Ovary (tissue), 9 donors: Measurements from ENCODE around the gene MYO1E. TPM values are rescaled to one million over a fixed set of nuclear protein-coding genes. Genes with fewer than 3 reads are reported as not detected.

ENCODE experiments used
- DNase-seq, 5 donors: peaks; one replicate each; pipeline ENCODE4 v3.0.0-alpha.2; 2019 to 2020
- H3K27ac ChIP-seq, 2 donors: fragments of 200-600 bp; one replicate each; pipeline versions ENCODE4 v1.5.1 to v1.8.0; 2019 to 2022
- H3K27me3 ChIP-seq: fragments of 200-600 bp; one replicate; pipeline ENCODE4 v1.8.0; 2022
- H3K36me3 ChIP-seq: fragments of 200-600 bp; sonication (generic); one replicate; pipeline ENCODE4 v1.5.1; 2019
- H3K4me1 ChIP-seq: one replicate; pipeline ENCODE4 v1.8.1; 2013; ENCODE audit warnings: mild to moderate bottlenecking, moderate library complexity; ENCODE audit not compliant: insufficient read depth
- H3K4me3 ChIP-seq: fragments of 200-600 bp; sonication (generic); one replicate; pipeline ENCODE4 v1.5.1; 2017
- H3K9me3 ChIP-seq, 2 donors: fragments of 200-600 bp in 1 of 2; sonication (generic) in 1 of 2; one replicate each; pipeline versions ENCODE4 v1.5.1 to v1.8.1; 2013 to 2019; ENCODE audit warnings: mild to moderate bottlenecking in 1 of 2, moderate library complexity in 1 of 2
- CTCF ChIP-seq, 3 donors: fragments of 450-650 bp in 2 of 3; fragments of 200-600 bp in 1 of 3; IDR thresholded peaks; one replicate each; pipeline versions ENCODE4 v1.5.1 to v1.8.0; 2016 to 2022; ENCODE audit warnings: antibody characterized with exemption in 3 of 3, mild to moderate bottlenecking in 1 of 3
- EP300 ChIP-seq: sonication (generic); formaldehyde crosslinking; IDR thresholded peaks from one replicate; pipeline ENCODE4 v1.6.1; 2017; ENCODE audit warnings: antibody characterized with exemption
- POLR2A ChIP-seq: fragments of 450-650 bp; IDR thresholded peaks from one replicate; pipeline ENCODE4 v1.6.1; 2017; ENCODE audit warnings: antibody characterized with exemption, mild to moderate bottlenecking, moderate library complexity
- WGBS, 3 donors: extraction: QIAGEN DNeasy Blood & Tissue Kit in 1 of 3; methylation state at CpG; one replicate each; pipeline versions ENCODE4 v1.1.5 to v1.1.7; 2013 to 2017; 5-methylcytosine and 5-hydroxymethylcytosine counted together
- intact Hi-C, 4 donors: fragments of 100-400 bp; cut with DNase I; formaldehyde crosslinking; loops; one replicate each; pipeline versions ENCODE4 v1.11.0 to v1.15.1; 2022 to 2023
- polyA plus RNA-seq, 2 donors: library from polyadenylated mRNA; stranded (reverse); fragments of 200-250 nt in 1 of 2; fragments of 350-450 nt in 1 of 2; fragmentation: Illumina TruSeq in 1 of 2; extraction: RNeasy Lipid Tissue Mini Kit (QIAGEN cat#74804) in 1 of 2; gene quantifications; one replicate each; pipeline ENCODE4 v1.2.3, GENCODE V29; 2013 to 2014
- total RNA-seq, 7 donors: library from RNA; depleted of rRNA in 2 of 7; stranded (reverse); fragments of >200 nt in 2 of 7; fragmentation: NEBNext Ultra II Directional in 3 of 7; extraction: Animal tissue kit (Norgen Biotek cat#: 25700) in 3 of 7; gene quantifications; one replicate each; pipeline versions ENCODE4 v1.1.0 to v1.2.4, GENCODE V29; 2016 to 2023
- donor health status: DM: no; HTN: no; CAD: no; lungs with moderate emphysema.
- donor health status: DM: no; HTN: no; CAD: no.
- donor health status: Bipolar disorder and iron deficiency.
- donor health status: DM: yes; HTN: yes; CAD: no.
- donor health status: DM: no; HTN: no; CAD: no.
- donor health status: DM: yes; HTN: yes; CAD: no.

The MYO1E gene
- total and polyA plus RNA-seq, 9 donors, result 11.6 to 96.0 (median 44.8) TPM

GRCh38 chr15:59371458-59372351 lies 966 bp downstream of the MYO1E start:
- peak overlapping the region; percentile 90 to 95 for H3K27ac ChIP-seq
- WGBS, 3 donors, result 0 to 1% (median 0%) methylated on average over 52 to 92 of the region's 93 CpGs
- H3K4me1 ChIP-seq, result peaks cover 2% of the 10 kb centered on the region
- TF ChIP-seq POLR2A (no peak), CTCF (IDR thresholded peaks at IDR 0.05) (no peak), EP300 (no peak)
- intact Hi-C loops, result no loop called here
- H3K27me3 ChIP-seq, result no peaks in the 10 kb centered on the region
- H3K4me3 ChIP-seq, result peak overlapping the region; percentile 85
- no peaks in the 10 kb centered on the region for H3K9me3 ChIP-seq
- DNase-seq, result peak; percentile 14 to 44 (median 27)
- no peaks in the 10 kb centered on the region for H3K36me3 ChIP-seq

GRCh38 chr15:59369597-59369996 lies 3.1 kb downstream of the MYO1E start:
- no peak overlapping the region for H3K4me3 ChIP-seq
- no peaks in the 10 kb centered on the region for H3K27me3 ChIP-seq
- no peak for DNase-seq
- WGBS, 3 donors, result 95 to 99% (median 96%) methylated on average over 2 of the region's 2 CpGs
- no peak for TF ChIP-seq CTCF (IDR thresholded peaks at IDR 0.05)
- H3K27ac ChIP-seq, result no peak overlapping the region
- H3K9me3 ChIP-seq, result no peaks in the 10 kb centered on the region
- intact Hi-C loops, result loop anchor here in 1 of 4 donors (10.0 kb wide), 1 partner anchor 55 kb away; no protein-coding TSS in a partner anchor
- H3K36me3 ChIP-seq, result no peaks in the 10 kb centered on the region
- H3K4me1 ChIP-seq, result peaks cover 2% of the 10 kb centered on the region

- H3K9me3 ChIP-seq, result no peaks in the 10 kb centered on the region
- no peaks in the 10 kb centered on the region for H3K36me3 ChIP-seq
- DNase-seq, result no peak
- intact Hi-C loops, result loop anchor here in 1 of 4 donors (10.0 kb wide), 1 partner anchor 52 kb away; no protein-coding TSS in a partner anchor
- peaks cover 2% of the 10 kb centered on the region for H3K4me1 ChIP-seq
- TF ChIP-seq EP300 (no peak), CTCF (IDR thresholded peaks at IDR 0.05) (no peak), POLR2A (no peak)
- no peak overlapping the region for H3K4me3 ChIP-seq
- no peaks in the 10 kb centered on the region for H3K27me3 ChIP-seq
- 52 to 62% (median 56%) methylated on average over 5 of the region's 5 CpGs for WGBS, 3 donors
- H3K27ac ChIP-seq, result no peak overlapping the region
These were observed 5.6 kb downstream of the MYO1E start for GRCh38 chr15:59367022-59367451.

- no peaks in the 10 kb centered on the region for H3K27me3 ChIP-seq
- no peak for TF ChIP-seq CTCF (IDR thresholded peaks at IDR 0.05)
- no peak for TF ChIP-seq POLR2A
- TF ChIP-seq EP300, result no peak
- no peak overlapping the region for H3K4me3 ChIP-seq
- H3K9me3 ChIP-seq, result no peaks in the 10 kb centered on the region
- intact Hi-C loops, result loop anchor here in 1 of 4 donors (10.0 kb wide), 1 partner anchor 52 kb away; no protein-coding TSS in a partner anchor
- H3K27ac ChIP-seq, result no peak overlapping the region
- no peaks in the 10 kb centered on the region for H3K36me3 ChIP-seq
- no peak for DNase-seq
- H3K4me1 ChIP-seq, result peaks cover 2% of the 10 kb centered on the region
- 58 to 63% (median 60%) methylated on average over 7 of the region's 7 CpGs for WGBS, 3 donors
These were observed 6.2 kb downstream of the MYO1E start for GRCh38 chr15:59366333-59367021.
